ENCODE data around the gene AHCY.
"Not testable (repeated sequence)": the region's sequence is repeated elsewhere in the genome, so short reads cannot be mapped to it uniquely, and the experiment has no call there.

Gene AHCY

DNA sequence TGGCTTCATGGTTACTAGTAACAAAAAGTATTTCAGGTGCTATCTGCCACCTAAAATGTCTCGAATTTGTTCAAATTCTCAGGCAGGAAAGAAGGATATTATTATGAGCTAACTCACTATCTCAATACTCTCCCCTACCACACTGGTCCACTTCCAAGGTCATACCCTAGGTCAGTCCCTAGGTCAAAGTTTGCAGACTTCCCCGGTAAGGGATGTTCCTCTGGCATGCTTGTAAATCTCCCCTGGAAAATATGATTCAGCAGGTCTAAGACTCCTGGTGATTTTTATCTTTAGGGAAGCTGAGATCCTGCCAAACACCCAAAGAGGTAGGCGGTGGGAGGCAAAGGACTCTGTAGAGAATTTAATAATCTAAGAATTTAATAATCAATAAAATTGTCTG is 6.7 kb downstream of the AHCY start:
- no peak for DNase-seq (ENCODE audit: low spot score)

DNA sequence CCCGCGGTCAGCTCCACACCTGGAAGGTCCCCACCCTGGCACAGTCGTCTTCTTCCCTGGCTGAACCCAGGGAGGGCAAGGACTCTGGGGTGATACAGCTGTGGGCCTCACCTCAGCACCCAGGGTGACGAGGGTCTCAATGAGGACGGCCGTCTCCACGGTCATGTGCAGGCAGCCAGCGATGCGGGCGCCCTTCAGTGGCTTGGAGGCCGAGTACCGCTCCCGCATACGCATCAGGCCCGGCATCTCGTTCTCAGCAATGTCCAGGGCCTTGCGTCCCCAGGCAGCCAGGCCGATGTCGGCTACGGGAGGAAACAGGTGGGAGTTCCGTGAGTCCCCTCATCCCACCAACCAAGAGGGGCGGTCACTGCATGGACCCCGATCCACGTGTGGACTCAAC is 7.9 kb downstream of the AHCY start:
- DNase-seq (ENCODE audit: low spot score) = no peak

GRCh38 chr20:34294563-34294962 is 8.6 kb downstream of the AHCY start:
- DNase-seq (ENCODE audit: low spot score) = no peak

- DNase-seq (ENCODE audit: low spot score) = no peak
Measured at GRCh38 chr20:34293589-34293988, 9.6 kb downstream of the AHCY start.

GRCh38 chr20:34293119-34293518 is 10.0 kb downstream of the AHCY start:
- no peak for DNase-seq (ENCODE audit: low spot score)

GRCh38 chr20:34292496-34292895 is 10.7 kb downstream of the AHCY start:
- no peak for DNase-seq (ENCODE audit: low spot score)

DNA sequence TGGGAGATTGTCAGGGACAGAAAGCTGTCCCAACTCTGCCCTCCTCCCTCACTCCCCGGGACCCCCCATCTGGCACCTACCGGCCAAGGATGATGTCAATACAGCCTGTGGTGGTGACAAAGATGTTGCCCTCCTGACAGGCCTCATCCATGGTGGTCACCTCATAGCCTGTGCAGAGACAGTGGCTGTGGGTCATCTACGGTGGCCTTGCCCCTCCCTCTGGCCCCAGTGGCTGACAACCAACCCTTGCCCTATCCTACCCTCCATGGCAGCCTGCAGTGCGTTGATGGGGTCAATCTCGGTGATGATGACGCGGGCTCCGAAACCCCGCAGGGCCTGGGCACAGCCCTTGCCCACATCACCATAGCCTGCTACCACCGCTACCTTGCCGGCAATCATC is 12.7 kb downstream of the AHCY start:
- DNase-seq (ENCODE audit: low spot score) = no peak

DNA sequence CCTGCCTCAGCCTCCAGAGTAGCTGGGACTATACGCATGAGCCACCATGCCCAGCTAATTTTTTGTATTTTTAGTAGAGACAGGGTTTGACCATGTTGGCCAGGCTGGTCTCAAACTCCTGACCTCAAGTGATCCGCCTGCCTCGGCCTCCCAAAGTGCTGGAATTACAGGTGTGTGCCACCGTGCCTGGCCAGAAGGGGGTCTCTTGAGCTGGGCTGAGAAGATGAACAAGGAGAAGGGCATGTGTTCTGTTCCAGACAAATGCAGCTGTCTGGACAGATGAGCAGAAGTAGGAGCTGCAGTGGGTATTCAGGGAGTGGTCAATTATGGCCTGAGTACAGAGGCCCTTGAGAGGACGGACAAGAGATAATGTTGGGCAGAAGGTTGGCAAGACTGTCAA is 15.7 kb downstream of the AHCY start:
- not testable (repeated sequence) for DNase-seq (ENCODE audit: low spot score)

DNA sequence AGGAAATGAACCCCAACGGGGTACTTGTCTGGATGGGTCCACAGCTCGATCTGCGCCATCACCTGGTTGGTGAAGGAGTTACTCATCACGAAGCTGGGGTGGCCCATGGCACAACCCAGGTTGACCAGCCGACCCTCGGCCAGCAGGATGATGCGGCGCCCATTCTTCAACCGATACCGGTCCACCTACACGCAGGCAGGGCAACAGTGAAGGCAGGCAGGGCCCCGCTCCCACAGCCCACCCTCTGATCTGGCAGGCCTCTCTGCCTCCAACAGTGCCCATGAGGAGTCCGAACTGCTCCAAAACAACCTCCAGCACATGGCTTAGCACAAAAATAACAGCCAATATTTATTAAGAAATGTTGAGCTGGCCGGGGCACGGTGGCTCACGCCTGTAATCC is 17.7 kb downstream of the AHCY start:
- DNase-seq (ENCODE audit: low spot score) = no peak

DNA sequence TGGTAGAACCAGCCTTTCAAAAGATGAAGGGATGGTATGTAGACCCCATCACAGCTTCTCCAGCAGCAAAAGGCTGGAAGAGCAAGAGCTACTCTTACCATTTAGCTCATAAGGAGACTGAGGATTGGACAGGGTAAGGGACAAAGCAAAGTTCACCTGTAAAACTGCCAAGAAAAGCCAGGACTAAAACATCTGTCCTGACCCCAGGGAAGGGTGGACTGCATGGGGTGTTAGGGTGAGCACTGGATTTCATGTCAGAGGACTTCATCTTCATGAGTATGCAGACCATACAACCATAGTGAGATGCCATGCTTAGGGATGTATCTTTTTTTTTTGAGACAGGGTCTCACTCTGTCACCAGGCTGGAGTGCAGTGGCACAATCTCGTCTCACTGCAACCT is 19.3 kb downstream of the AHCY start:
- no peak for DNase-seq (ENCODE audit: low spot score)

DNA sequence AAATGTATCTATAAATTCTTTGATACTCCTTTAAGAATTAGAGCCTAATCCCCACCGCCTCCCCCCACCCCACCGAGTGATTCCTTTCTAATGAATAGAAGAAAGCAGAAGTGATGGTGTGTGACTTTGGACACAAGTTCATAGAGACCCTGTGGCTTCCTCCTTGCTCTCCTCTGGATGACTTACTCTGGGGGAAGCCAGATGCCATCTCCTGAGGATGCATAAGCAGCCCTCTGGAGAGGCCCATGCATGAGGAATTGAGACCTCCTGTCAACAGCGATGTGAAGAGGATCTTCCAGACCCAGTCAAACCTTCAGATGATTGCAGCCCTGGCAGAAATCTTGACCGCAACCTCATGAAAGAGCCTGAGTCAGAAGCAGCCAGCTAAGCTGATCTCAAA is 21.1 kb downstream of the AHCY start:
- no peak for DNase-seq (ENCODE audit: low spot score)

- DNase-seq (ENCODE audit: low spot score) = no peak
Measured at GRCh38 chr20:34281177-34281576, 22.0 kb downstream of the AHCY start.

DNA sequence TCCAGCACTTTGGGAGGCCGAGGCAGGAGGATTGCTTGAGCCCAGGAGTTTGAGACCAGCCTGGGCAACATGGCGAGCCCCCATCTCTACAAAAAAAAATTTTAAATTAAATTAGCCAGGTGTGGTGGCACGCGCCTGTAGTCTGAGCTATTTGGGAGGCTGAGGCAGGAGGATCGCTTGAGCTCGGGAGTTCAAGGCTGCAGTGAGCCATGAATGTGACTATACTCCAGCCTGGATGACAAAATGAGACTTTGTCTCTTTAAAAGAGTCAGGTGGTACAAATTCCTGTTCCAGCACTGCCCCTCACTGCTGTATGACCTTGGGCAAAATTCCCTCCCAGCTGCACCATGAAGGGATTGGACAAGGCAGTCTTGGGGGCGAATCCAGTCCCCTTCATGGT is 28.5 kb downstream of the AHCY start:
- no peak for DNase-seq (ENCODE audit: low spot score)

- DNase-seq (ENCODE audit: low spot score) = no peak
Measured at GRCh38 chr20:34271956-34272355, 31.2 kb downstream of the AHCY start.

- DNase-seq (ENCODE audit: low spot score) = no peak
Measured at GRCh38 chr20:34269996-34270627, 33.0 kb downstream of the AHCY start.

GRCh38 chr20:34268851-34269636 is 34.1 kb downstream of the AHCY start:
- DNase-seq (ENCODE audit: low spot score) = peak; percentile 12

- DNase-seq (ENCODE audit: low spot score) = peak; percentile 6
Measured at GRCh38 chr20:34268145-34268544, 35.0 kb downstream of the AHCY start.

- DNase-seq (ENCODE audit: low spot score) = no peak
Measured at GRCh38 chr20:34264141-34264540, 39.0 kb downstream of the AHCY start.

DNA sequence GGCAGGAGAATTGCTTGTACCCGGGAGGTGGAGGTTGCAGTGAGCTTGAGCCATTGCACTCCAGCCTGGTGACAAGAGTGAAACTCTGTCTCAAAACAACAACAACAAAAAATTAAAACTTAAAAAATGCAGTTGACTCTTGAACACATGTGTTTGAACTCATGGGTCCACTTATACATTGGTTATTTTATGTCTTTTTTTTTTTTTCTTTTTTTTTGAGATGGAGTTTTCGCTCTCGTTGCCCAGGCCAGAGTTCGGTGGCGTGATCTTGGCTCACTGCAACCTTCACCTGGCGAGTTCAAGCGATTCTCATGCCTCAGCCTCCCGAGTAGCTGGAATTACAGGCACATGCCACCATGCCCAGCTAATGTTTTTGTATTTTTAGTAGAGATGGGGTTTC is 39.7 kb downstream of the AHCY start:
- DNase-seq (ENCODE audit: low spot score) = not testable (repeated sequence)

DNA sequence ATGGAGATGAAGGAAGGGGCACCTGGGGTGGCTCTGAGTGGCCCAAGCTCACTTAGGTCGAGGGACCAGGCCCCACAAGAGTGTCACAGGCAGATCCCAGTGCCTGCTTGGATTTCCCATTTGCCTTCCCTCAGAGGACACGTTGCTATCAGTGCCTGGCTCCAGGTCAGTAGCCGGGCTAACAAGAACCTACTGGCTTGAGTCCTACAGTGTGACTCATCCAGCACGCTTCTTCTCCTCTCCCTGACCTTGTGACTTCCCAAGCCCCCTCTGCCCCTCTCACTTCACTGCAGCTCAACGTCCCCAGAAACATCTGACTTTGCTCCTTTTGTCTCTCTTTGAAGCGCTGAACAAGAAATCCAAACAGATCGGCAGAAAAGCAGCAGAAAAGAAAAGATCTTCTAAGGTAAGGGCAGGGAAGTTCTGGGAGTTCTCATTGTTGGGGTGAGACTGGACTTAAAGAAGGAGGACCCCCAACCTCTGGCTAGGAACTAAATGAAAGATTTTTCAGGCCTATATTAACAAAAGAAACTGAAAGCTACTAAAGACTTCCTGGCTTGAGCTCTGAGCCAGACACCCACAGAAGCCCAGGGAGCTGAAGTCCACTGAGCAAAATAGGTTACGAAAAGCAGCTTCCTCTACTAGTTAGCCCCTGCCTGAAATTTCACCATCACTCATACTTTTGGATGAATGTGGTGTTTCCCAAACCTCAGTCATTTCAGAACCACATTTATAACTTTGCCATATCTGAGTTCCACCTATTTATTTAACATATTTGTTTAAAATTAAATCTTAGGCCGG is 40.5 kb downstream of the AHCY start:
- no peak for DNase-seq (ENCODE audit: low spot score)

DNA sequence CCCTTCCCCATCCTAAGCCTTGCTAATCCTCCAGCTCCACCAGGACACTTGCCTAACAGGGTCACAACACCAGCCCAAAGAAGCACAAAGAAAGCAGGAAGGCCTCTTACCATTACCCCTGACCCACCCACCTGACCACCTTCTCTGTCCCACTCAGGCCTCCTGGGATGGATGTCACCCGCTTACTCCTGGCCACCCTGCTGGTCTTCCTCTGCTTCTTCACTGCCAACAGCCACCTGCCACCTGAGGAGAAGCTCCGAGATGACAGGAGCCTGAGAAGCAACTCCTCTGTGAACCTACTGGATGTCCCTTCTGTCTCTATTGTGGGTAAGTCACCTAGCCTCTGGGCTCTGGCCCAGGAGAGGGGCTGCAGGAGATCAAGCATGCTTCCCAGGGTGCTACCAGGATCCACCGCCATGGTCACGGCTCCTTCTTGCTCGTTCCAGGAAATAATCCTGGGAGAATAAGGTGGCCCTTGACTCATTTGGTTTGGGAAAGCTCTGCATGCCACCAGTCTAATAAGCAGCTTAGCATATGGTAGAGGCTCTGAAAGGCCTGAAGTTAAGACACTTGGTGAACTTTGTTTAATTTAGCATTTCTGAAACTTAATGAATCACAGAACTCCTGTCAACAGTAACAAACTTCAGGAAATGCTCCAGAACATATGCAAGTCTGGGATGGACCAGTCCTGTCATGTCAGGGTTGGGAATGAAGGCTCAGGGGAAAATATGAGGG is 42.8 kb downstream of the AHCY start:
- no peak for DNase-seq (ENCODE audit: low spot score)

DNA sequence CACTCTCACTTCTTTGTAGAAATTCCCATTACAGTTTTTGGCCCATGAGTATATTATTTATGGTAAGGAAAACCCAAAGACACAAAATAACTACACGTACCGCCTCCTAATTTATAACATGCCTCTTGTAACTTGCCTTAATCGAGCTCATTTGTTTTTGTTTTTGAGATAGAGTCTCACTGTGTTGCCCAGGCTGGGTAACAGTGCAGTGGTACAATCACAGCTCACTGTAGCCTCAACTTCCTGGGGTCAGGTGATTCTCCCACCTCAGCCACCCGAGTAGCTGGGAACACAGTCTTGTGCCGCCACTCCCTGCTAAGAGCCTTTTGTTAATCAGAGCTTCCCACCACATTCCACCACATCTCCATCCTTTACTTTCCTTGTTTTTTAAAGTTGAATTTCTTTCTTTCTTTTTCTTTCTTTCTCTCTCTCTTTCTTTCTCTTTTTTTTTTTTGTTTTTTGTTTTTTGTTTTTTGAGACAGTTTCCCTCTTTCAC is 46.5 kb downstream of the AHCY start:
- DNase-seq (ENCODE audit: low spot score) = no peak

Data from HuH-7 (cell line).